Mesenteric fat pad (tissue), 1 donor: ENCODE measurements around the gene C6orf132. TPM values are rescaled to one million over a fixed set of nuclear protein-coding genes. Genes with fewer than 3 reads are reported as not detected.

Experiments used
- DNase-seq: peaks from one replicate; pipeline ENCODE4 v3.0.0-alpha.2; 2020; ENCODE audit warnings: low spot score
- total RNA-seq: library from RNA; stranded (reverse); fragmentation: NEBNext Ultra II Directional; extraction: Animal tissue kit (Norgen Biotek cat#: 25700); gene quantifications from one replicate; pipeline ENCODE4 v1.2.1, GENCODE V29; 2021
- donor health status: DM: yes; HTN: yes; CAD: no.

Gene C6orf132
- total RNA-seq, 1 donor from 2014 or later = 1.3 TPM

DNA sequence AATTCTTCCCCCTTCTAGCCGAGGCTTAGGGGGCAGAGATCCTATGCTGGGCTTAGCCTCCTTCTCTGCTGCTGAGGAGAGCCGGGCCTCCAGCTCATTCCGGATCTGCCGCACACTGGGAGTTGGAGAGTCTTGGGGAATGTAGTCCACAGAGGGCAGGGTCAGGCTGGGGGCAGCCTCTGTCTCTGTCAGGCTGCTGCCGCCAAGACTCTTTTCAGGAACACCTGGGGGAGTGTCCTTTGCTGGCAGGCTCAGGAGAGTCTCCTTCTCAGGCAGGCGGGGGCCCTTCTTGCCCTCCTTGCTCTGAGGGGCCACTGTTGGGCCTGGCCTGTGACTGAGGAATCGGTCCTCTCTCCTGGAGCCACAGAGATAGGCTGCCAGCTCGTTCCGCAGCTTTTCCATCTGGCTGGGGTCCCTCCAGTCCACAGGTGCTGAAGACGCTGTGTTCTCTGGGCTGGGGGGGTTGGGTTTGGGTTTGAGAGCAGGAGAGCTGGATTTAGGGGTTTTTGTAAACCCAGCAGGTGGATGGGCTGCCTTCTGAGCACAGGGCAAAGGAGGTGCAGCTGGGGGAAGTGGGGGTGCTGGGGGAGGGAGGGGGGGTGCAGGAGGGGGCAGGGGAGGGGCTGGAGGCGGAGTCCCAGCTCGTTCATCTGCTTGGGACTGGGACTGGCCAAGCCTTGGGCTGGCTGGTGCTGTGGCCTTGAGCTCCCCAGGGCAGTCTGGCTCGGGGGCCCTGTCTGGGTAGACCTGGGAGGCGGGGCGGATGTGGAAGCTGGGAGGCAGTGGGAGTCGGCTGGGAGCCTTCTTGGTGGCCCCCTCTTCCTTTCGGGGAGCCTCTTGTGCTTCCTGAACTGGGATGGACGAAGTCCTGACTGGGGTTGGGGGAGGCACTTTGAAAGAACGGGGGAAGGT lies 36.1 kb downstream of the C6orf132 start:
- DNase-seq = no peak

DNA sequence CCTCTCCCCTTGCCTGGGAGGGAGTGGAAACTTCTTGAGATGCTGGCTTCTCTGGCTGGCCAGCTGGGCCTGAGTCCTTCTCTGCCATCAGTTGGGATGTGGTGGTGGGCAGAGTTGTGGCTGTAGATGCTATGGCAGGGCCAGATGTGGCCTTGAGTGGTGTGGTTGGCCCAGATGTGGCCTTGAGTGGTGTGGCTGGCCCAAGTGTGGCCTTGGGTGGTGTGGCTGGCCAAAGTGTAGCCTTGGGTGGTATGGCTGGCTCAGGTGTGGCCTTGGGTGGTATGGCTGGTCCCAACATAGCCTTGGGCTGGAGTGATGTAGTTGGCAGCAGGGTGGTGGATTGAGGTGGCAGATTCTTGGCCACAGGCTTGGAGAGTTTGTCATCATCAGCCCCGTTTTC lies 36.7 kb downstream of the C6orf132 start:
- no peak for DNase-seq

DNA sequence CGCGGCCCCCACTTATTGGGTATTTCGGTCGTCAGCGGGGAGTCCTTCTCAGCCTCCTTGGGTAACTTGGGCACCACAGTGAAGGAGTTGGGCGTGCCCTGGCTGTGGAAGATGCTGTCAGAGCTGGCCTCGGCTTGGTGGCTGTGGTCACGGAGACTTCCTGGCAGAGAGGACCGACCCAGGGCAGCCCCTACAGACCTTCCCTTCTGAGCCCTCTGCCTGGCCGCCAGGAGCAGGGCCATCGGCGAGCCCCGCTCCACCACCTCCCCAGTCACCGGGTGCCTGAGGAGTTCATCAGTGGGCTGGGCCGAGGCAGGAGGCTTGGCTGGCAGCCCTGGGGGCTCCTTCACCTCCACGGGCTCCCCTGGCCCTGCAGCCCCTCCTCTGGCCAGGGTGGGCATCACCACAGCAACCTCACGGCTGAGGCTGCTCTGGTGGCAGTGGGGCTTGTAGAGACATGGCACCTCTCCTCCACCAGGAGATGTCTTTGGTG lies 37.2 kb downstream of the C6orf132 start:
- DNase-seq = no peak

DNA sequence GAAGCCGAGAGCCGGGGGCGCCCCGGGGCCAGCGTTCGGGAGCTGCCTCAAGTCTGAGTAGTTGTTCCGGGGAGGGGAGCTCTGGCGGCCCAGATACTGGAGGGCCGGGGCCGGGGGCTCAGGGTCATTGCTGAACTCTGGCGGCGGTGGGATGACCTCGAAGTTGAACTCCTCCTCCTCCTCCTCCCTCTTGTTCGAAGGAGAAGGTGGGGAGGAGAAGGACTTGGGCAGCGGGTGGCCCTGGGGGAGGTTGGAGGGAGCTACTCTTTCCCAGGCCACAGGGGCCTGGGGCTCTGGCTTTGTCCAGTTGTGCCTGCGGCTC lies 37.7 kb downstream of the C6orf132 start:
- no peak for DNase-seq

DNA sequence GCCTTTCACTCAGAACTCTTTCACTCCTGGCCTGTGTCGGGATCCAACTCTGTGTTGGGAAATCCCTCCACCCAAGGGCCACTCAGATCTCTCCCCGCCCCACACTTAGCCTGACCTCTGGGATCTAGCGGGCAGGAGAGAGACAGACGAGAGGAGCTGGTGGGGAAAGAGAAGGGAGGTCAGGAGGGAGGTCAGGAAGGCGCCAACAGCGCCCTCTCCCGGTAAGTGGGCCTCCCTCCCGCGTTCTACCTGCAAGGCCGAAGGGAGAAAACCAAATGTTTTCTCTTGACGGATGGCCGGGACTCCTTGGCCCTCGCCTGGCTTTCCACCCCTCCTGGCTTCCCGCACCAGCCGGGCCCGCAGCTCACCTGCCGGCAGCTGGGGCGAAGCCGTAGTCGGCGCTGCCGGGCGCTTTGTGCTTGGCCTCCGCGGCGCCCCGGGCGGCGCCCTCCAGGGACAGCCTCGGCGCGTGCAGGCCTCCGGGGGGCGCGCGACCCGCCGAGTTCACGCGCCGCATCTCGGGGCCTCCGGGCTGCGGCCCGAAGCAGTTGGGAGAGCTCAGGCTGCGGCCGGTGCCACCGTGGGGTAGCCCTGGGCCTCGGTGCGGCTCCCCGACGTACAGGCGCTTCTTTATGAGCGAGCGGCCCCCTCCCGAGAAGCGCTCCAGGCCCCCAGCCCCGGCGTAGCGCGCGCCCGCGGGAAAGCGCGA lies 38.2 kb downstream of the C6orf132 start:
- DNase-seq = no peak

DNA sequence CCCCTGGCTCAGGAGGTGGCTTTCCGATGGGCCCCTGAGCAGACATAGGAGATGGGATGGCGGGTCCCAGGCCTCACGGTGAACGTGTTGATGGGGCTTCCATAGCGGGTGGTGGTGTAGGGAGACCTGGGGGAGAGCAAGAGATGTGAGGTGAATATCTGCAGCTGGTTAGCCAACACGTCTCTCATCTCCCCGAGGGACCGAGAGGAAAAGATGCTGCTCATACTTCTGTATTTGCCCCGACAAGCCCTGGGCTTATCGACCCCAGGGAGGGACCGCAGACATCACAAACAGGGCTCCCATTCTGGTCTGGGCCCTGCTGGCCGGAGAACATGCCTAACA lies 38.7 kb downstream of the C6orf132 start:
- no peak for DNase-seq

DNA sequence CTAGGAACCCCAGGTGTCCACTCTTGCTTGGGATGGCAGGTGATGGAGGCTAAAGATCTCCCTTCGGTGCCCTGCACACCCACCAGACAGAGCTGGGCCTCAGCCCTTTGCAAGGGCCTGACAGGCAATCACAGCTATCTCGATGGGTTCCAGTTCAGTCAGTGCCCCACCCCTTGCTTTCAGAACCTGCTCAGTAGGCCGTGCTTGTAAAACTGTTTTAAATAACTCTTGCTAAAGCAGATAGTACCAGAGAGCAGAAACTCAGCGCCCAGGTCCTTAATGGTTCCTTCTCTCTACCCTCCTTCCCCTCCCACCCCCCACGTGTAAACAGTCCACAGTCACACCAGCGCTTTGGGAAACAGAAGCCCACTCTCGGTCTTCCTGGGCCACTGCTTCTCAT lies 39.2 kb downstream of the C6orf132 start:
- DNase-seq = no peak

DNA sequence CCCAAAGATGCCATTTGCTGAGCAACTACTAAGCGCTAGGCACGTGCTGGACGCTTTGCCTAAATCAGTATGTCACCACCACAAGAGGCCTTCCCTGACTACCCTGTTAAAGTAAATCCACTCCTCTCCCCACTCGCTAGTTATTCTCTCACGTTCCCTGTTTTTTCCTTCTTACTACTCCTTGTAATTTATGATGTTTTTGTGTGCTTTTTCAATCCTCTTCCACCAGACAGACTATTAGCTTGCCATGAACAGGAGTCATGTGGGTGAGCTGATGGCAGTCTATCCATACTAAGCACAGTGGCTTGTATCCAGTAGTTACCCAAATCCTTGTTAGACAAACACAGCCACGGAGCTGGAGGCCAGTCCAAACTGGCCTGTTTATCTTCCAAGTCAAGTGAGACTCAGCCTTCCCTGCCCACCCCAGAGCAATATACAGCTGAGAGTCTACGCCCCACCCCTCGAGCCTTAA lies 41.2 kb downstream of the C6orf132 start:
- no peak for DNase-seq

DNA sequence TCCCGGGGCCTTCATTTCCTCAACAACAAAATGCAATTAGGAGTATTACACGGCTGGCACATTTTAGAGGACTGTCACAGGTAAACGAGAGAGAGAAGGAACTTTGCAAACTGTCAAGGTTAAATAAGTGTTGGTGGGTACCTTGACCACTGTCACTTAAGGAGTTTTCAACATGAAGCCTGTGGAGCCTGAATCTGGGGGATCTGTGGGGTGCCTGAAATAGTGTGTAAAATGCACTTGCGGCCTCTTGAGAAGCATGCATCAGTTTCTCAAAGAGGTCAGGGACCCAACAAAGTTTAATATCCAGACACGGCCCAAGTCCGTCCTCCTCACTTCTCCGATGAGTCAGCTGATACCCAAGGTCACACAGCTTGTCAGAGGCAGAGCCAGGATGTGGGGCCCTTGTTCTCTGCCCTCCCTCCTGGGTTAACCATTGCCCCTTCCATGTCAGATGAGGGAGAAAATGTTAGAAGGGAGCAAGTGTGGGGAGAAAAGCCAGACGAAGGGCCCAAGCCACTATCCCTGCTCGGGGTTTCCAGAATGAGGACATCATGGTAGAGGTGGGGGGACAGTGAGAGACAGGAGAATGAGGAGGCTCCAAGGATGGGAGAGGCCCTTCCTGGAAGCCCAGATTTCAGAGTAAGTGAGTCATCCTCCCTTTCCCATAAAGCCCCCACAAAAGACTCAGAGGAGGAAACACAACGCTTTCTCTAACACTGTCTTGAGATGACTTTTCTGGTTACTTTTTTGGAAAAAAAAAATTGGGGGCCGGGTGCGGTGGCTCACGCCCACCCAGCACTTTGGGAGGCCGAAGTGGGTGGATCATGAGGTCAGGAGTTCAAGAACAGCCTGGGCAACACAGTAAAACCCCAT lies 42.2 kb downstream of the C6orf132 start:
- DNase-seq = no peak

DNA sequence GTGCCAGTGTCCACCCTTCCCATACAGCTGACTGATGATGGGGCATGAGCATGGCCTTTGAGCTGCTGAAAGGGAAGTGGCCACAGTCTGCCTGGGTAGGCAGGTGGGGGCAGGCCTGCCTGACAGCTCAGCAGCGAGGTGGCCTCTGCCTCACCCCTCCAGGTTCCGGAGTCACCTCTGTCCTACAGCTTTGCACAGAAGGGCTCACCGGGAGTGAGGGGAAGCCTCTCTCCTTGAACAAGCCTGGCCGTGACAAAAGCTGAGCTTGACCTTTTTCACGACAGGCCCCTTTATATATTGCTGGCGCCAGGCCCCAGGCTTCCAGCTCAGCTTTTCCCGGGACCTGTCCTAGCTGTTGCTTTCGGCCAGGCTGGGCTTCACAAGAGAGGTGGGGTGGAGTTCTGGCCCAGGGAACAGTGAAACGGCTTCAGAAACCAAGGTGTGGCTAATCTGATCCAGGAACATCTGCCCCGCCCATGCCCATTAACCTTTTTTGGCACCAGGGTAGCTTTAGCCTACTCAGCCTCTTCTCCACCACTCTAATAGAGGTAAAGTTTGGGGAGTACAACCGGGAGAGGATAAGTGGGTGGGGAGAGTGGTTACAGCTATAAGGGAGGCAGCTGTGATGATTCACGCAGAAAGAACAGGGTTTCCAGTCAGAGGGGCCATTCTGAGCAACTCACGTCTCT lies 42.9 kb downstream of the C6orf132 start:
- no peak for DNase-seq

DNA sequence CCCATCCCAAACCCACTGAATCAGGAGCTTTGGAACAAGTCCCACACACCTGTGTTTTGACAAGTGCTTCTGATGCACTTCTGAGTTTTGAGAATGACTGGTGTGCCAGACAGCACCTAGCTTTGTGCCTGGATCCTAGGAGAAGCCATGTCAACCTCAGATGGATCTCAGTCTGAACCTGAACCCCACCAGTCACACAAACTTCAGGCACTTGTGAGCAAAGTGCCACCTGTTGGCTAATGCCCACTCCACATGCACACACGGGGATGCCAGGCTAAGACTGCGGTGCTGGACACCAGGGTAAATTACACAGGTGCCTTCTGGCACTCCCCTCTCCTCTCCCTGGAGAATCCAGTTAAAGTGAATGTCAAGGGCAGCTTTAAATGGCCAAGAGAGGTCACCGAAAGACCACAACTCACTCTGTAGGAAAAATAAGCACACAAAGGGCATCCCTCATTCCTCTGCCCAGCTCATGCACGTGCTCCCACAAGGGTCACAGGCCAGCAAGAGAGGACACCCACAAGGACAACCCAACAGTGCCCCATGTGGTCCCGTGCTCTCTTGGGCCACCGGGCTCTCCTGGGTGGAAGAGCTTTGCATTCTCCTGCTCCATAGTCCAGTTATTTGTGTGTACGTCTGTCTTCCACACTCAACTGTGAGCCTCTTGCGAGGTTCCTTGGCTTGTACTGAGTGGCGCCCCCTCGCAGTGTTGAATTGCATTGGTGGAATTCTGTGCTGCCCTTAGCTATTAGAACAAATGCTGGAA lies 46.5 kb downstream of the C6orf132 start:
- DNase-seq = no peak

DNA sequence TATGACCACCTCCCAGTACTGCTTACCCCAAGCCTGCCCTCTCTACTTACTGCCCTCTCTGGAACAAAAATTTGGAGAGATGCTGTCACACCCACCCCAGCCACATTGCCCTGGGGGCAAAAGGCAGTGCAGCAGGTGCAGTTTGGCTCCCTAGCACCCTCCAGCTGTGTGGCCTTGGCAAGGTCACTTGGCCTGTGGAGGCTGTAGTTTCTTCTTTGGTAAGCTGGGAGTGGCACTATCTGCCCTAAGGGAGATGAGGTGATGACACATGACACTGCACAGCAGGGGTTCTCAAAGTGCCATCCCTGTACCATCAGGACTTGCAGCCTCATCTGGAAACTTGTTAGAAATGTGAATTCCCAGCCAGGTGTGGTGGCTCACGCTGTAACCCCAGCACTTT lies 47.3 kb downstream of the C6orf132 start:
- DNase-seq = no peak

DNA sequence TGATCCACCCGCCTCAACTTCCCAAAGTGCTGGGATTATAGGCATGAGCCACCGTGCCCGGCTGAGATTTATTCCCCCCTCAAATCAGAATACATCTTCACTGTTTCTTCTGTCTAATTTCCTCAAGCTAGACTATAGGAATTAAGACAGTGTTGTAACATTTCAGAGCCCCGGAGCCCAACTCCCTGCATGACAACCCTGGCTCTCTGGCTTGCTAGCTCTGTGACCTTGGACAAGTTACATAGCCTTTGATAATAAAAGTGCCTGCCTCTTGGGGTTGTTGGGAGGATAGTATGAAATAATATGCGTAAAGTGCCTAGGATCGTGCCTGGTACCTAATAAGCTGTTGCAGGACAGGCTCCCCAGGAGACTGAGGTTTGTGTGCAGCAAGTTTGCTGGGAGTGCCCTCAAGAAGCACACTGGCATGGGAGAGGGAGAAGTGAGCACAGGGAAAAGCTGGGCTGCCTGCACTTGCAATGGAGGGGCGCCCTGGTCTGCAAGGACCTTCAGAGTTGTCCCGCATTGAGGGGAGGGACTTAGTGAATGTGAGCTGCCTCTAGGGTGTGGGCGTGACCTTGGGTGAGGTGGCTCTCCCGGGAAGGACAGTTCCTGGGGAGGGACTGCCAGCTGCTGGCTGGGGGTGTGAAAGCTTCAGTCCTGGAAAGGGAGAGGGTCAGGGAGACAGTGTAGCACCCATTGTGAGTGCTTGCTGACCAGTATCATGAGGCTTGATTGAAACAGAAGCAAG lies 48.7 kb downstream of the C6orf132 start:
- DNase-seq = no peak

DNA sequence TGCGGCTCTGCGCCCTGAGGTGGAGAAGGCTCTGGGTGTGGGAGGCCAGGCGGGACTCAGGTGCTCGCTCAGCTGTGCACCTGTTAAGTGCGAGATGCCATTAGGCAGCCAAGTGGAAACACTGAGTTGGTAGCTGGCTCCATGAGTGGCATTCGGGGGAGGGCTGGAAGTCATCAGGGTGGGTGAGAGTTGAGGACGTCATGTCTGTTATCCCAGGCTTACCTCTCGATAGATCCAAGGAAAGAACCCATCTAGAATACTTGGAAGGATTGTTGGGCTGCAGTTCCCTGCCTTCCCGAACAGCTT lies 50.7 kb downstream of the C6orf132 start:
- DNase-seq = no peak

DNA sequence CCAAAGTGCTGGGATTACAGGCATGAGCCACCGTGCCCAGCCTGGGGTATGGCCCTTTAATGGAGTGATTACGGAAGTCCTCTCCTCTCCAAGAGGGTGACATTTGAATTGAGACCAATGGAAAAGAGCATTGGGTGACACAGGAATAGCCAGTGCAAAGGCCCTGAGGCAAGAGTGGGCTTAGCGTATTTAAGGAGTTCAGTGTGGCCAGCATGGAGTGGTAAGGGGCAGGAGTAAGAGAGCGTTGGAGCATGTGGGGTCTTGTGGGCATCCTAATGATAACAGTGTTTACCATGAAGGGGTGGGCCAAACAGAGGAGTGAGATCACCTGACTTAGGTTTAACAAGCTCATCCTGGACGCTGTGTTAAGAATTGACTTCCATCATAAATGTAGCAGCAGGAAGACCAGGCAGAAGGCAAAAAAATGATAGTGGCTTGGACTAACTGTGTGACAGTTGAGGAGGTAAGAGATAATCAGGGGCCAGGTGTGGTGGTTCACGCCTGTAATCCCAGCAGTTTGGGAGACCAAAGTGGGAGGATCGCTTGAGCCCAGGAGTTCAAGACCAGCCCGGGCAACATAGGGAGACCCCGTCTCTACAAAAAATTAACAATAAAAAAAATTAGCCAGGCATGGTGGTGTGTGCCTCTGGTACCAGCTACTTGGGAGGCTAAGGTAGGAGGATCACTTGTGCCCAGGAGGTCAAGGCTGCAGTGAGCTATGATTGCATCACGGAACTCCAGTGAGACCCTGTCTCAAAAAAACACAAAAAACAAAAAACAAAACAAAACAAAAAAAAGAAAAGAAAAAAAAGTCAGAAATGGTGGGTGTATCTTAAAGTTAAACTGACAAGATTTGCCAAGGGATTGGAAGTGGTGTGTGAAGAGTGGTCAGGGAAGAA lies 51.4 kb downstream of the C6orf132 start:
- no peak for DNase-seq

DNA sequence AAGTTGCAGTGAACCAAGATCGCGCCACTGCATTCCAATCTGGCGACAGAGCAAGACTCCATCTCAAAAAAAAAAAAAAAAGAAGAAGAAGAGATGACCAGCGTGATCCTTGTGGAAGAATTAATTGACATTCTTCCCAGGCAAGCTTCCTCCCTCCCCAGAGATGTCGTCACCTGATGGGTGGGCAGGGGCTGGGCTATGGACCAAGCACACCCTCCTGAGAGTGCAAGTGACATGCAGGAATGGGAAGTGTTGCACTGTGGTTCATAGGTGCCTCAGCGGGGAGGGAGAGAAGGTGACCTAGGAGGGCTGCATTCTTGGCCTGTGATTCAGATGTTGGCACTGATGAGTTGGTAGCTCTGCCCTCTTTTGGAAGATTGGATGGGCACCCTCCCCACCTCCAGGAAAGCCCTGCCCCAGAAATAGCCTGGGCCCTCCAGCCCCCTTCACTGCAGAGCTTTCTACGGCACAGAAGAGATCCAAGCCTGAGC lies 54.3 kb downstream of the C6orf132 start:
- DNase-seq = no peak

DNA sequence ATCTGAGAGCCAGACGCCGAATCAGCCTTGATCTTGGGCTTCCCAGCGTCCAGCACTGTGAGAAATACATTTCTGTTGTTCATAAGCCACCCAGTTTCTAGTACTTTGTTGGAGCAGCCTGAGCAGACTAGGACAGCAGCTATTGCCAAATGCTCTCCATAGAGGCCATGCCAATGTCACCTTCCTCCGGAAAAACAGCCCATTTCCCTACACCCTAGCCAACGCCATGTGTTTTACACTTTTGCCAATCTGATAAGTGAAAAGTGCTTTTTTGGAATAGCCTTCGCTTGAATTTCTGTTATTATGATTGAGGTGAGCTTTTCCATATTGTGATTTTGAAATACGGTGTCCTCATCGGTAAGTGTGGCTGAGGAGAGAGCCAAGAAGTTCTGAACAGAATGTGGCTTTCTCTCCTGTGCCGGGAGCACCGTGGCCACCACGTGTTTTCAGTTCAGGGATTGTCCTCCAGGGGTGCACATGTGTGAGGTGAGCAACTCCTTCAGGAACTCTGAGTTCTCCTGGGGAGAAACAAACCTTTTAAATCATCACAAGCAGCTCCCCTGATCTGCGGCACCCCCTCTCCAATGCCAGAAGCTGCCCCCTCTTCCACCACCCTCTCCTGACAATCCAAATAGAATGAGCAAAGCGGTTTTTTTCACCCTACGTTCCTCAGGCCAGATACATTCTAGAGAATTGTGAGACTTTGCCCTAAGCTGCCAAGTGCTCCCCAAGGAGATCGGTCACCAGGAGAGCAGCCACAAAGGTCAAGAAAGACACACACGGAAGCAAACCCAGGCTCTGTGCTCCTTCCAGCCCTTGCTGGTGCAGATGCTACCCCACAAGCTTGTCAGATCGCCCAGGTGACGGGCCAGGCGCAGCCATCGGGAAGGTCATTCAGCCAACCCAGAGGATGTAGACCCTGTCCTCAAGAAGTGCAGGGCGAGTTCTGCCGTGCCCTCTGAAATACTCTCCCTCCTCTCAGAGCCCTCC lies 56.1 kb downstream of the C6orf132 start:
- DNase-seq = no peak
